ENCODE data around the gene TTC28.
"Not testable (repeated sequence)": the region's sequence is repeated elsewhere in the genome, so short reads cannot be mapped to it uniquely, and the experiment has no call there.

DNA sequence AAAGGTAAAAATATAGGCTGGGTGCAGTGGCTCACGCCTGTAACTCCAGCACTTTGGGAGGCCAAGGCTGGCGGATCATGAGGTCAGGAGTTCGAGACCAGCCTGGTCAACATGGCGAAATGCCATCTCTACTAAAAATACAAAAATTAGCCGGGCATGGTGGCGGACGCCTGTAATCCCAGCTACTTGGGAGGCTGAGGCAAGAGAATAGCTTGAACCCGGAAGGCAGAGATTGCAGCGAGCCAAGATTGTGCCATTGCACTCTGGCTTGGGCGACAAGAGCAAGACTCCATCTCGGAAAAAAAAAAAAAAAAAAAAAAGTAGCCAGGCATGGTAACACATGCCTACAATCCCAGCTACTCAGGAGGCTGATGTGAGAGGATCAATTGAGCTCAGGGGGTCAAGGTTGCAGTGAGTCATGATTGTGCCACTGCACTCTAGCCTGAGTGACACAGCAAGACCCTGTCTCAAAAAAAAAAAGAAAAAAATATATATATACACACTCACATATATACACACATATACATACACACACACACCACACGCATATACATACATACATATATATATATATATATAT, 112.6 kb downstream of the TTC28 start:
- TF ChIP-seq, protein P1, sequence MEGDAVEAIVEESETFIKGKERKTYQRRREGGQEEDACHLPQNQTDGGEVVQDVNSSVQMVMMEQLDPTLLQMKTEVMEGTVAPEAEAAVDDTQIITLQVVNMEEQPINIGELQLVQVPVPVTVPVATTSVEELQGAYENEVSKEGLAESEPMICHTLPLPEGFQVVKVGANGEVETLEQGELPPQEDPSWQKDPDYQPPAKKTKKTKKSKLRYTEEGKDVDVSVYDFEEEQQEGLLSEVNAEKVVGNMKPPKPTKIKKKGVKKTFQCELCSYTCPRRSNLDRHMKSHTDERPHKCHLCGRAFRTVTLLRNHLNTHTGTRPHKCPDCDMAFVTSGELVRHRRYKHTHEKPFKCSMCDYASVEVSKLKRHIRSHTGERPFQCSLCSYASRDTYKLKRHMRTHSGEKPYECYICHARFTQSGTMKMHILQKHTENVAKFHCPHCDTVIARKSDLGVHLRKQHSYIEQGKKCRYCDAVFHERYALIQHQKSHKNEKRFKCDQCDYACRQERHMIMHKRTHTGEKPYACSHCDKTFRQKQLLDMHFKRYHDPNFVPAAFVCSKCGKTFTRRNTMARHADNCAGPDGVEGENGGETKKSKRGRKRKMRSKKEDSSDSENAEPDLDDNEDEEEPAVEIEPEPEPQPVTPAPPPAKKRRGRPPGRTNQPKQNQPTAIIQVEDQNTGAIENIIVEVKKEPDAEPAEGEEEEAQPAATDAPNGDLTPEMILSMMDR (conservative IDR thresholded peaks at IDR 0.05; ENCODE audit: low read length), result not testable (repeated sequence)
- not testable (repeated sequence) for TF ChIP-seq EZH2phosphoT487 (IDR thresholded peaks at IDR 0.05; ENCODE audit: borderline replicate concordance)

Data from Loucy (cell line).